Forelimb muscle (tissue), 1 donor: ENCODE results near the gene FAM20B. TPM values are rescaled to one million over a fixed set of nuclear protein-coding genes. Genes with fewer than 3 reads are reported as not detected.
"Not testable (repeated sequence)": the region's sequence is repeated elsewhere in the genome, so short reads cannot be mapped to it uniquely, and the experiment has no call there.

Experiments
- DNase-seq: peaks from one replicate; pipeline ENCODE4 v3.0.0-alpha.2; 2013; ENCODE audit warnings: low read depth
- polyA plus RNA-seq: library from polyadenylated mRNA; unstranded; fragments of 120-200 nt; gene quantifications from one replicate; pipeline ENCODE4 v1.2.1, GENCODE V29; 2013; ENCODE audit not compliant: insufficient read length

The FAM20B gene
- polyA plus RNA-seq, 1 donor = 23.5 TPM

- DNase-seq = no peak
Measured at GRCh38 chr1:179023946-179024650, 1.6 kb upstream of the FAM20B start.

- DNase-seq = no peak
Measured at GRCh38 chr1:179025975-179026812, 500 bp downstream of the FAM20B start.

GRCh38 chr1:179026813-179027669 lies 1.3 kb downstream of the FAM20B start:
- DNase-seq = no peak

GRCh38 chr1:179029321-179029759 lies 3.6 kb downstream of the FAM20B start:
- DNase-seq = no peak

- DNase-seq = no peak
Measured at GRCh38 chr1:179030130-179030529, 4.4 kb downstream of the FAM20B start.

- no peak for DNase-seq
Measured at GRCh38 chr1:179030683-179031082, 5.0 kb downstream of the FAM20B start.

GRCh38 chr1:179031284-179031683 lies 5.6 kb downstream of the FAM20B start:
- no peak for DNase-seq

- no peak for DNase-seq
Measured at GRCh38 chr1:179031855-179032513, 6.3 kb downstream of the FAM20B start.

- no peak for DNase-seq
Measured at GRCh38 chr1:179034720-179035119, 9.0 kb downstream of the FAM20B start.

GRCh38 chr1:179036844-179037465 lies 11.3 kb downstream of the FAM20B start:
- no peak for DNase-seq

- DNase-seq = no peak
Measured at GRCh38 chr1:179038528-179039281, 13.0 kb downstream of the FAM20B start.

GRCh38 chr1:179039502-179040174 lies 13.9 kb downstream of the FAM20B start:
- DNase-seq = not testable (repeated sequence)

GRCh38 chr1:179040175-179040551 lies 14.5 kb downstream of the FAM20B start:
- not testable (repeated sequence) for DNase-seq

GRCh38 chr1:179042087-179042486 lies 16.4 kb downstream of the FAM20B start:
- no peak for DNase-seq

- DNase-seq = no peak
Measured at GRCh38 chr1:179042700-179043099, 17.0 kb downstream of the FAM20B start.

- DNase-seq = no peak
Measured at GRCh38 chr1:179043266-179043665, 17.6 kb downstream of the FAM20B start.

- no peak for DNase-seq
Measured at GRCh38 chr1:179043907-179044306, 18.2 kb downstream of the FAM20B start.

GRCh38 chr1:179046808-179047635 lies 21.3 kb downstream of the FAM20B start:
- no peak for DNase-seq

GRCh38 chr1:179047636-179047997 lies 21.9 kb downstream of the FAM20B start:
- DNase-seq = no peak
